HG03439 (cell line): ENCODE measurements around the gene FBXO22.
"Not testable (repeated sequence)": the region's sequence is repeated elsewhere in the genome, so short reads cannot be mapped to it uniquely, and the experiment has no call there.

Experiments
- ATAC-seq: cut with Tn5 transposase; IDR thresholded peaks from one replicate; pipeline ENCODE4 v1.9.1; 2021; ENCODE audit warnings: mild to moderate bottlenecking, moderate library complexity; ENCODE audit not compliant: unreplicated experiment

The FBXO22 gene

GRCh38 chr15:75976766-75977165 is 73.1 kb downstream of the FBXO22 start:
- ATAC-seq, result not testable (repeated sequence)

- no peak for ATAC-seq
These were observed 77.6 kb downstream of the FBXO22 start for GRCh38 chr15:75981149-75981815.

GRCh38 chr15:75982468-75982867 is 78.8 kb downstream of the FBXO22 start:
- no peak for ATAC-seq

- not testable (repeated sequence) for ATAC-seq
These were observed 81.0 kb downstream of the FBXO22 start for GRCh38 chr15:75984706-75985105.

GRCh38 chr15:75985971-75986370 is 82.3 kb downstream of the FBXO22 start:
- ATAC-seq, result no peak

GRCh38 chr15:75989045-75989444 is 85.4 kb downstream of the FBXO22 start:
- no peak for ATAC-seq

GRCh38 chr15:75989875-75990274 is 86.2 kb downstream of the FBXO22 start:
- ATAC-seq, result no peak
